ENCODE measurements around the gene CAMK1G. TPM values are rescaled to one million over a fixed set of nuclear protein-coding genes. Genes with fewer than 3 reads are reported as not detected.

Gene CAMK1G
- total and polyA plus RNA-seq, 2 experiments from 2014 or later = 0.32 to 0.76 TPM

- no peak overlapping the region for H3K27ac Mint-ChIP-seq
- Histone ChIP-seq H3K9me2 (ENCODE audit: insufficient read depth) (no peaks in the 10 kb centered on the region), H3F3A (replicated peaks; ENCODE audit: low read depth) (no peaks in the 10 kb centered on the region), H4K20me1 (replicated peaks; ENCODE audit: insufficient read depth) (no peaks in the 10 kb centered on the region), H3K27me3 (ENCODE audit: insufficient read depth) (no peaks in the 10 kb centered on the region), H3K79me2 (replicated peaks; ENCODE audit: insufficient read depth) (no peaks in the 10 kb centered on the region), H3K36me3 (ENCODE audit: insufficient read depth) (no peaks in the 10 kb centered on the region), H3K27ac (ENCODE audit: low read depth) (no peak overlapping the region), H3K4me2 (no peak overlapping the region), H3K4me1 (ENCODE audit: insufficient read depth) (peaks cover 7% of the 10 kb centered on the region), H2AFZ (no peak overlapping the region), H3K4me3 (no peak overlapping the region)
- H3K36me3 Mint-ChIP-seq (ENCODE audit: low read depth) = no peaks in the 10 kb centered on the region
- no peak for DNase-seq (ENCODE audit: low spot score)
- H3K27me3 Mint-ChIP-seq (ENCODE audit: insufficient read depth, low read depth, poor library complexity) = peaks cover 8% of the 10 kb centered on the region
- ATAC-seq = no peak
- H3K9me3 Mint-ChIP-seq = no peaks in the 10 kb centered on the region
- H3K4me1 Mint-ChIP-seq = peaks cover 29% of the 10 kb centered on the region
- H3K4me3 Mint-ChIP-seq = no peak overlapping the region
- TF ChIP-seq, protein P1, sequence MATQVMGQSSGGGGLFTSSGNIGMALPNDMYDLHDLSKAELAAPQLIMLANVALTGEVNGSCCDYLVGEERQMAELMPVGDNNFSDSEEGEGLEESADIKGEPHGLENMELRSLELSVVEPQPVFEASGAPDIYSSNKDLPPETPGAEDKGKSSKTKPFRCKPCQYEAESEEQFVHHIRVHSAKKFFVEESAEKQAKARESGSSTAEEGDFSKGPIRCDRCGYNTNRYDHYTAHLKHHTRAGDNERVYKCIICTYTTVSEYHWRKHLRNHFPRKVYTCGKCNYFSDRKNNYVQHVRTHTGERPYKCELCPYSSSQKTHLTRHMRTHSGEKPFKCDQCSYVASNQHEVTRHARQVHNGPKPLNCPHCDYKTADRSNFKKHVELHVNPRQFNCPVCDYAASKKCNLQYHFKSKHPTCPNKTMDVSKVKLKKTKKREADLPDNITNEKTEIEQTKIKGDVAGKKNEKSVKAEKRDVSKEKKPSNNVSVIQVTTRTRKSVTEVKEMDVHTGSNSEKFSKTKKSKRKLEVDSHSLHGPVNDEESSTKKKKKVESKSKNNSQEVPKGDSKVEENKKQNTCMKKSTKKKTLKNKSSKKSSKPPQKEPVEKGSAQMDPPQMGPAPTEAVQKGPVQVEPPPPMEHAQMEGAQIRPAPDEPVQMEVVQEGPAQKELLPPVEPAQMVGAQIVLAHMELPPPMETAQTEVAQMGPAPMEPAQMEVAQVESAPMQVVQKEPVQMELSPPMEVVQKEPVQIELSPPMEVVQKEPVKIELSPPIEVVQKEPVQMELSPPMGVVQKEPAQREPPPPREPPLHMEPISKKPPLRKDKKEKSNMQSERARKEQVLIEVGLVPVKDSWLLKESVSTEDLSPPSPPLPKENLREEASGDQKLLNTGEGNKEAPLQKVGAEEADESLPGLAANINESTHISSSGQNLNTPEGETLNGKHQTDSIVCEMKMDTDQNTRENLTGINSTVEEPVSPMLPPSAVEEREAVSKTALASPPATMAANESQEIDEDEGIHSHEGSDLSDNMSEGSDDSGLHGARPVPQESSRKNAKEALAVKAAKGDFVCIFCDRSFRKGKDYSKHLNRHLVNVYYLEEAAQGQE (IDR thresholded peaks at IDR 0.05; ENCODE audit: unreplicated experiment) = no peak
- TF ChIP-seq, protein P2, sequence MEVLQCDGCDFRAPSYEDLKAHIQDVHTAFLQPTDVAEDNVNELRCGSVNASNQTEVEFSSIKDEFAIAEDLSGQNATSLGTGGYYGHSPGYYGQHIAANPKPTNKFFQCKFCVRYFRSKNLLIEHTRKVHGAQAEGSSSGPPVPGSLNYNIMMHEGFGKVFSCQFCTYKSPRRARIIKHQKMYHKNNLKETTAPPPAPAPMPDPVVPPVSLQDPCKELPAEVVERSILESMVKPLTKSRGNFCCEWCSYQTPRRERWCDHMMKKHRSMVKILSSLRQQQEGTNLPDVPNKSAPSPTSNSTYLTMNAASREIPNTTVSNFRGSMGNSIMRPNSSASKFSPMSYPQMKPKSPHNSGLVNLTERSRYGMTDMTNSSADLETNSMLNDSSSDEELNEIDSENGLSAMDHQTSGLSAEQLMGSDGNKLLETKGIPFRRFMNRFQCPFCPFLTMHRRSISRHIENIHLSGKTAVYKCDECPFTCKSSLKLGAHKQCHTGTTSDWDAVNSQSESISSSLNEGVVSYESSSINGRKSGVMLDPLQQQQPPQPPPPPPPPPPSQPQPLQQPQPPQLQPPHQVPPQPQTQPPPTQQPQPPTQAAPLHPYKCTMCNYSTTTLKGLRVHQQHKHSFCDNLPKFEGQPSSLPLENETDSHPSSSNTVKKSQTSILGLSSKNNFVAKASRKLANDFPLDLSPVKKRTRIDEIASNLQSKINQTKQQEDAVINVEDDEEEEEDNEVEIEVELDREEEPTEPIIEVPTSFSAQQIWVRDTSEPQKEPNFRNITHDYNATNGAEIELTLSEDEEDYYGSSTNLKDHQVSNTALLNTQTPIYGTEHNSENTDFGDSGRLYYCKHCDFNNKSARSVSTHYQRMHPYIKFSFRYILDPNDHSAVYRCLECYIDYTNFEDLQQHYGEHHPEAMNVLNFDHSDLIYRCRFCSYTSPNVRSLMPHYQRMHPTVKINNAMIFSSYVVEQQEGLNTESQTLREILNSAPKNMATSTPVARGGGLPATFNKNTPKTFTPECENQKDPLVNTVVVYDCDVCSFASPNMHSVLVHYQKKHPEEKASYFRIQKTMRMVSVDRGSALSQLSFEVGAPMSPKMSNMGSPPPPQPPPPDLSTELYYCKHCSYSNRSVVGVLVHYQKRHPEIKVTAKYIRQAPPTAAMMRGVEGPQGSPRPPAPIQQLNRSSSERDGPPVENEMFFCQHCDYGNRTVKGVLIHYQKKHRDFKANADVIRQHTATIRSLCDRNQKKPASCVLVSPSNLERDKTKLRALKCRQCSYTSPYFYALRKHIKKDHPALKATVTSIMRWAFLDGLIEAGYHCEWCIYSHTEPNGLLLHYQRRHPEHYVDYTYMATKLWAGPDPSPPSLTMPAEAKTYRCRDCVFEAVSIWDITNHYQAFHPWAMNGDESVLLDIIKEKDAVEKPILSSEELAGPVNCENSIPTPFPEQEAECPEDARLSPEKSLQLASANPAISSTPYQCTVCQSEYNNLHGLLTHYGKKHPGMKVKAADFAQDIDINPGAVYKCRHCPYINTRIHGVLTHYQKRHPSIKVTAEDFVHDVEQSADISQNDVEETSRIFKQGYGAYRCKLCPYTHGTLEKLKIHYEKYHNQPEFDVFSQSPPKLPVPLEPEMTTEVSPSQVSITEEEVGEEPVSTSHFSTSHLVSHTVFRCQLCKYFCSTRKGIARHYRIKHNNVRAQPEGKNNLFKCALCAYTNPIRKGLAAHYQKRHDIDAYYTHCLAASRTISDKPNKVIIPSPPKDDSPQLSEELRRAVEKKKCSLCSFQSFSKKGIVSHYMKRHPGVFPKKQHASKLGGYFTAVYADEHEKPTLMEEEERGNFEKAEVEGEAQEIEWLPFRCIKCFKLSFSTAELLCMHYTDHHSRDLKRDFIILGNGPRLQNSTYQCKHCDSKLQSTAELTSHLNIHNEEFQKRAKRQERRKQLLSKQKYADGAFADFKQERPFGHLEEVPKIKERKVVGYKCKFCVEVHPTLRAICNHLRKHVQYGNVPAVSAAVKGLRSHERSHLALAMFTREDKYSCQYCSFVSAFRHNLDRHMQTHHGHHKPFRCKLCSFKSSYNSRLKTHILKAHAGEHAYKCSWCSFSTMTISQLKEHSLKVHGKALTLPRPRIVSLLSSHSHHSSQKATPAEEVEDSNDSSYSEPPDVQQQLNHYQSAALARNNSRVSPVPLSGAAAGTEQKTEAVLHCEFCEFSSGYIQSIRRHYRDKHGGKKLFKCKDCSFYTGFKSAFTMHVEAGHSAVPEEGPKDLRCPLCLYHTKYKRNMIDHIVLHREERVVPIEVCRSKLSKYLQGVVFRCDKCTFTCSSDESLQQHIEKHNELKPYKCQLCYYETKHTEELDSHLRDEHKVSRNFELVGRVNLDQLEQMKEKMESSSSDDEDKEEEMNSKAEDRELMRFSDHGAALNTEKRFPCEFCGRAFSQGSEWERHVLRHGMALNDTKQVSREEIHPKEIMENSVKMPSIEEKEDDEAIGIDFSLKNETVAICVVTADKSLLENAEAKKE (CRISPR knock-in tag; IDR thresholded peaks at IDR 0.05) = no peak
- TF ChIP-seq ZNF331 (CRISPR knock-in tag; IDR thresholded peaks at IDR 0.05; ENCODE audit: low read depth) (no peak), CTCF (conservative IDR thresholded peaks at IDR 0.05; ENCODE audit: low read depth in 2 of 2) (no peak), CREB1 (CRISPR knock-in tag; IDR thresholded peaks at IDR 0.05; ENCODE audit: low read depth) (no peak), JUNB (IDR thresholded peaks at IDR 0.05; ENCODE audit: unreplicated experiment) (no peak), ZNF114 (CRISPR knock-in tag; IDR thresholded peaks at IDR 0.05) (no peak), EZH2phosphoT487 (IDR thresholded peaks at IDR 0.05; ENCODE audit: unreplicated experiment) (no peak), EZH2 (IDR thresholded peaks at IDR 0.05; ENCODE audit: low read depth, unreplicated experiment) (no peak), NANOG (IDR thresholded peaks at IDR 0.05; ENCODE audit: borderline replicate concordance) (no peak), POLR2AphosphoS5 (IDR thresholded peaks at IDR 0.05; ENCODE audit: low read depth) (no peak), STAT1 (IDR thresholded peaks at IDR 0.05; ENCODE audit: unreplicated experiment) (no peak)
- TF ChIP-seq, protein P3, sequence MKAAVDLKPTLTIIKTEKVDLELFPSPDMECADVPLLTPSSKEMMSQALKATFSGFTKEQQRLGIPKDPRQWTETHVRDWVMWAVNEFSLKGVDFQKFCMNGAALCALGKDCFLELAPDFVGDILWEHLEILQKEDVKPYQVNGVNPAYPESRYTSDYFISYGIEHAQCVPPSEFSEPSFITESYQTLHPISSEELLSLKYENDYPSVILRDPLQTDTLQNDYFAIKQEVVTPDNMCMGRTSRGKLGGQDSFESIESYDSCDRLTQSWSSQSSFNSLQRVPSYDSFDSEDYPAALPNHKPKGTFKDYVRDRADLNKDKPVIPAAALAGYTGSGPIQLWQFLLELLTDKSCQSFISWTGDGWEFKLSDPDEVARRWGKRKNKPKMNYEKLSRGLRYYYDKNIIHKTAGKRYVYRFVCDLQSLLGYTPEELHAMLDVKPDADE (IDR thresholded peaks at IDR 0.05) = no peak
These were observed 72.1 kb downstream of the CAMK1G start for GRCh38 chr1:209655411-209656231.
